Right lobe of liver (tissue), 6 donors: Measurements from ENCODE around the gene ELF2. TPM values are rescaled to one million over a fixed set of nuclear protein-coding genes. Genes with fewer than 3 reads are reported as not detected.
"Not testable (repeated sequence)": the region's sequence is repeated elsewhere in the genome, so short reads cannot be mapped to it uniquely, and the experiment has no call there.

ENCODE experiments used
- ATAC-seq, 4 donors: fragments of 200-7000 bp; cut with Tn5 transposase; one replicate each; pipeline ENCODE4 v1.9.1; 2020; ENCODE audit warnings: mild to moderate bottlenecking in 4 of 4, moderate library complexity in 4 of 4
- DNase-seq, 3 donors: peaks; one replicate each; pipeline ENCODE4 v3.0.0-alpha.2; 2020
- H3K27ac ChIP-seq, 3 donors: fragments of 200-600 bp; one replicate each; pipeline ENCODE4 v1.8.0; 2022
- H3K27me3 ChIP-seq, 2 donors: fragments of 200-600 bp; one replicate each; pipeline ENCODE4 v1.8.0; 2022
- H3K36me3 ChIP-seq, 4 donors: fragments of 200-600 bp; sonication (generic) in 1 of 4; one replicate each; pipeline versions ENCODE4 v1.5.1 to v1.8.0; 2017 to 2022; ENCODE audit warnings: control low read depth in 1 of 4
- H3K4me1 ChIP-seq, 4 donors: fragments of 200-600 bp; sonication (generic) in 1 of 4; one replicate each; pipeline versions ENCODE4 v1.5.1 to v1.8.0; 2017 to 2022; ENCODE audit warnings: control low read depth in 1 of 4
- H3K4me3 ChIP-seq, 3 donors: fragments of 200-600 bp; one replicate each; pipeline ENCODE4 v1.8.0; 2022
- H3K9me3 ChIP-seq, 4 donors: fragments of 200-600 bp; sonication (generic) in 1 of 4; one replicate each; pipeline versions ENCODE4 v1.5.1 to v1.8.0; 2017 to 2022; ENCODE audit warnings: control low read depth in 1 of 4
- CTCF ChIP-seq, 4 donors: fragments of 200-600 bp in 3 of 4; fragments of 450-650 bp in 1 of 4; IDR thresholded peaks; one replicate each; pipeline versions ENCODE4 v1.5.1 to v1.8.0; 2016 to 2022; ENCODE audit warnings: antibody characterized with exemption in 4 of 4, mild to moderate bottlenecking in 2 of 4
- POLR2A ChIP-seq: fragments of 450-650 bp; IDR thresholded peaks from one replicate; pipeline ENCODE4 v1.6.1; 2017; ENCODE audit warnings: antibody characterized with exemption, mild to moderate bottlenecking
- WGBS: methylation state at CpG from one replicate; pipeline ENCODE4 v1.1.6; 2018; ENCODE audit warnings: low coverage, low lambda C conversion rate; ENCODE audit not compliant: insufficient coverage; ENCODE audit errors: missing lambda C conversion rate; 5-methylcytosine and 5-hydroxymethylcytosine counted together
- intact Hi-C, 2 donors: fragments of 100-400 bp; cut with DNase I; formaldehyde crosslinking; loops; one replicate each; pipeline versions ENCODE4 v1.11.2 to v1.14.1; 2022
- total RNA-seq, 6 experiments: library from RNA; depleted of rRNA in 2 of 6; stranded (reverse); fragments of >200 nt in 2 of 6; fragmentation: NEBNext Ultra II Directional in 3 of 6; extraction: Animal tissue kit (Norgen Biotek cat#: 25700) in 3 of 6; gene quantifications; one replicate each; pipeline versions ENCODE4 v1.1.0 to v1.2.4, GENCODE V29; 2016 to 2023
- donor health status: DM: no; HTN: yes; CAD: no.
- donor health status: DM: no; HTN: no; CAD: no.
- donor health status: DM: no; HTN: no; CAD: no.
- donor health status: DM: no; HTN: yes; CAD: no.
- donor health status: DM: no; HTN: yes; CAD: no.

The ELF2 gene
- total RNA-seq, 6 experiments from 2014 or later: 14.0 to 24.3 (median 16.7) TPM

GRCh38 chr4:139024686-139025085 is 152.3 kb downstream of the ELF2 start:
- ATAC-seq (no peak), DNase-seq (no peak)
- Histone ChIP-seq H3K27me3 (no peaks in the 10 kb centered on the region), H3K4me1 (peaks cover 0 to 30% (median 9%) of the 10 kb centered on the region in 4 donors), H3K27ac (no peak overlapping the region), H3K4me3 (no peak overlapping the region), H3K9me3 (no peaks in the 10 kb centered on the region), H3K36me3 (no peaks in the 10 kb centered on the region)
- no peak for TF ChIP-seq CTCF (IDR thresholded peaks at IDR 0.05)
- no peak for TF ChIP-seq POLR2A
- intact Hi-C loops: no loop called here
- WGBS: 78% methylated on average over 6 of the region's 9 CpGs

DNA sequence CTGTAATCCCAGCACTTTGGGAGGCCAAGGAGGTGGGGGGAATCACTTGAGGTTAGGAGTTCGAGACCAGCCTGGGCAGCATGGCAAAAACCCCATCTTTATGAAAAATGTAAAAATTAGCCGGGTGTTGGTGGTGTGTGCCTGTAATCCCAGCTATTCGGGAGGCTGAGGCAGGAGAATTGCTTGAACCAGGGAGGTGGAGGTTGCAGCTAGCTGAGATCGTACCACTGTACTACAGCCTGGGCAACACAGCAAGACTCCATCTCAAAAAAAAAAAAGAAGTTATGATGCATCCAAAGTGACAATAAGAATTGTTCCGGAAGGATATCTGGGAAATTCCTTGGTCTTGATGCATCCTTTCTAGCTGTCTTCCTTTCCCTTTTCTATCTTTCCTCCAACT is 154.2 kb downstream of the ELF2 start:
- TF ChIP-seq POLR2A (no peak), CTCF (IDR thresholded peaks at IDR 0.05) (no peak)
- no peak for ATAC-seq
- WGBS: 92% methylated on average over 4 of the region's 5 CpGs
- no peaks in the 10 kb centered on the region for H3K36me3 ChIP-seq
- no peak overlapping the region for H3K4me3 ChIP-seq
- H3K9me3 ChIP-seq: no peaks in the 10 kb centered on the region
- H3K27me3 ChIP-seq: no peaks in the 10 kb centered on the region
- DNase-seq: no peak
- peaks cover 0 to 19% (median 9%) of the 10 kb centered on the region in 4 donors for H3K4me1 ChIP-seq
- intact Hi-C loops: no loop called here
- H3K27ac ChIP-seq: no peak overlapping the region

DNA sequence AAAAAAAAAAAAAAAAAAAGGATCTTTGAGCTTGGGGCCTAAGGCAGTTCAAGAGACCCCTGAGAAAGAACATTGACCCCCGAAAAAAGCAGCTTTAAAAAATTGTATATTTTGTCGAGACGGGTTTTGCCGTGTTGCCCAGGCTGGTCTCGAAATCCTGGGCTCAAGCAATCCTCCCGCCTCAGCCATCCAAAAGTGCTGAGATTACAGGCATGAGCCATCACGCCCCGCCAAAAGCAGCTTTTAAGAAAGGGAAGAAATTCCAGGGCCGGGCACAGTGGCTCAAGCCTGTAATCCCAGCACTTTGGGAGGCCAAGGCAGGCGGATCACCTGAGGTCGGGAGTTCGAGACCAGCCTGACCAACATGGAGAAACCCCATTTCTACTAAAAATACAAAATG is 155.9 kb downstream of the ELF2 start:
- ATAC-seq, H3K9me3 ChIP-seq, H3K27me3 ChIP-seq, DNase-seq, H3K36me3 ChIP-seq, H3K4me3 ChIP-seq, intact Hi-C loops, H3K27ac ChIP-seq: not testable (repeated sequence)
- H3K4me1 ChIP-seq: peaks cover 0 to 22% (median 6%) of the 10 kb centered on the region in 4 donors
- 90% methylated on average over 12 of the region's 12 CpGs for WGBS

GRCh38 chr4:139020384-139020783 is 156.6 kb downstream of the ELF2 start:
- no peak for ATAC-seq
- DNase-seq: no peak
- peak overlapping the region in 2 of 3 donors; percentile 37 to 44 for H3K27ac ChIP-seq
- H3K4me1 ChIP-seq: peaks cover 0 to 22% (median 6%) of the 10 kb centered on the region in 4 donors
- intact Hi-C loops: no loop called here
- WGBS: 83% methylated on average over 3 of the region's 4 CpGs
- H3K36me3 ChIP-seq: no peaks in the 10 kb centered on the region
- no peaks in the 10 kb centered on the region for H3K27me3 ChIP-seq
- no peak overlapping the region for H3K4me3 ChIP-seq
- no peaks in the 10 kb centered on the region for H3K9me3 ChIP-seq
- TF ChIP-seq CTCF (IDR thresholded peaks at IDR 0.05) (no peak), POLR2A (no peak)

DNA sequence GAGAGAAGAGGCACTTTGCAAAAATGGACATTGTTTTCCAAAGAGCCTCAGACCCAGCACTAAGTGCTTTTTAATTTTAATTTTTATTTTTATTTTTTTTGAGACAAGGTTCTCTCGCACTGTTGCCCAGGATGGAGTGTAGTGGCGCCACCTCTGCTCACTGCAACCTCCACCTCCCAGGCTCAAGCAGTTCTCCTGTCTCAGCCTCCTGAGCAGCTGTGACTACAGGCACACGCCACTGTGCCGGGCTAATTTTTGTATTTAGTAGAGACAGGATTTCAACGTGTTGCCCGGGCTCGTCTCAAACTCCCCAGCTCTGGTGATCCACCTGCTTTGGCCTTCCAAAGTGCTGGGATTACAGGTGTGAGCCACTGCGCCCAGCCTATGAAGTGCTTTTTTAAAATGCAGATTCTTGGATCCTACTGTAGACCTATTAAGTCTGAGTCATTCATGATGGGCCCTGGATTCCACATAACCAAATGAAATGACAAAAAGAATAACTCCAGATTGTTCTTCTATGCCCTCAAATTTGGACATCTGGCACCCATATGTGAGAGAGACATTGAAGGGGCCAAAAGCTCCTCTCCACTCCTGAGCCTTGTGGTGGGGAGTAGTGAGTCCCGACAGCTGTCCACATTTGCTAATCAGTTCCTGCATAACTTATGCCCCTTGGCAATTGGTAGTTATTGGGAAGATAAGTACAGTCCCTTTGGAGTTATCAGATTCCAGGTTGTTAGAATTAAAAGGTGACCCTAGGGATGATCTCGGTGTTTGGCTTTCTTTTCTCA is 157.9 kb downstream of the ELF2 start:
- H3K4me1 ChIP-seq: peaks cover 0 to 28% (median 6%) of the 10 kb centered on the region in 4 donors
- DNase-seq (no peak), ATAC-seq (no peak)
- H3K4me3 ChIP-seq: no peak overlapping the region
- H3K36me3 ChIP-seq: no peaks in the 10 kb centered on the region
- no peaks in the 10 kb centered on the region for H3K9me3 ChIP-seq
- no peaks in the 10 kb centered on the region for H3K27me3 ChIP-seq
- 83% methylated on average over 10 of the region's 10 CpGs for WGBS
- intact Hi-C loops: no loop called here
- H3K27ac ChIP-seq: no peak overlapping the region
- TF ChIP-seq CTCF (IDR thresholded peaks at IDR 0.05): no peak
